Activated T-helper 17 cell treated with anti-CD3 and anti-CD28 coated beads, Interleukin-2, amount 50 U/mL, for 72 hours (primary cell): Measurements from ENCODE around the gene CASZ1. TPM values are rescaled to one million over a fixed set of nuclear protein-coding genes. Genes with fewer than 3 reads are reported as not detected.

ENCODE experiments used
- ATAC-seq: fragments of 150-1000 bp; cut with Tn5 transposase; replicated peaks from 2 replicates; pipeline ENCODE4 v1.10.0; 2021; ENCODE audit warnings: mild to moderate bottlenecking, moderate library complexity
- H3K27ac Mint-ChIP-seq: one replicate; pipeline ENCODE4 v1.8.0; 2022; ENCODE audit warnings: mixed read lengths
- H3K27me3 Mint-ChIP-seq: one replicate; pipeline ENCODE4 v1.8.0; 2022; ENCODE audit warnings: mixed read lengths
- H3K36me3 Mint-ChIP-seq: one replicate; pipeline ENCODE4 v1.8.0; 2022; ENCODE audit warnings: low read depth, mild to moderate bottlenecking, mixed read lengths
- H3K4me1 Mint-ChIP-seq: one replicate; pipeline ENCODE4 v1.8.0; 2022; ENCODE audit warnings: mixed read lengths
- H3K4me3 Mint-ChIP-seq: one replicate; pipeline ENCODE4 v1.8.0; 2022; ENCODE audit warnings: mild to moderate bottlenecking, mixed read lengths
- H3K9me3 Mint-ChIP-seq: one replicate; pipeline ENCODE4 v1.8.0; 2022; ENCODE audit warnings: mixed read lengths
- total RNA-seq, 2 donors: library from RNA; stranded (reverse); gene quantifications; one replicate each; pipeline ENCODE4 v1.2.3, GENCODE V29; 2022

Gene CASZ1
- total RNA-seq, 2 donors from 2014 or later, result 2.6 to 4.3 TPM

DNA sequence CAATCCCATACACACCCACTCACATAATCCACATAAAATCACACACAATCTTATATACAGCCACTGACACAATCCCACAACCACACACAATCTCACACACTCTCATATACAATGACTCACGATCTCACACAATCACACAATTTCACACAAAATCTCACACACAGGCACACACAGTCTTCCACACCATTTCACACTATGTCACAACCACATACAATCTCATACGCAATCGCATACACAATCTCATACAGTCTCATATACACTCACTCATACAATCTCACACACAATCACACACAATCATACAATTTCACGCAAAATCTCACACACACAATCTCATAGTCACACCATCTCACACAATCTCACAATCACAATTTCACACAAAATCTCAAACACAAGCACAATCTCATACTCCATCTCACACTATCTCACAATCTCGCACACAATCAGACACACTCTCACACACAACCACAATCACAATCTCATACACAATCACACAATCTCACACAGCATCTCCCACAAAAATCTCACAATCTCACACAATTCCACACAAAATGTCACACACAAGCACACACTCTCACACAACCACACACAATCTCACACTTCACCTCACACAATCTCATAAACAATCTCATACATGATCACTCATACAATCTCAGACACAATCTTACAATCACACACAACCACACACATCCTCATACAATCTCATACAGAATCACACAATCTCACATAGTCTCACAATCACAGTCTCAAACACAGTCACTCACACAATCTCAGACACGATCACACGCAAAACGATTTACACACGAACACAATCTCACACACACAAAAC lies 18.5 kb downstream of the CASZ1 start:
- no peaks in the 10 kb centered on the region for H3K27me3 Mint-ChIP-seq
- H3K4me1 Mint-ChIP-seq, result no peaks in the 10 kb centered on the region
- H3K27ac Mint-ChIP-seq, result no peak overlapping the region
- no peak for ATAC-seq
- H3K9me3 Mint-ChIP-seq, result no peaks in the 10 kb centered on the region
- no peak overlapping the region for H3K4me3 Mint-ChIP-seq
- no peaks in the 10 kb centered on the region for H3K36me3 Mint-ChIP-seq

DNA sequence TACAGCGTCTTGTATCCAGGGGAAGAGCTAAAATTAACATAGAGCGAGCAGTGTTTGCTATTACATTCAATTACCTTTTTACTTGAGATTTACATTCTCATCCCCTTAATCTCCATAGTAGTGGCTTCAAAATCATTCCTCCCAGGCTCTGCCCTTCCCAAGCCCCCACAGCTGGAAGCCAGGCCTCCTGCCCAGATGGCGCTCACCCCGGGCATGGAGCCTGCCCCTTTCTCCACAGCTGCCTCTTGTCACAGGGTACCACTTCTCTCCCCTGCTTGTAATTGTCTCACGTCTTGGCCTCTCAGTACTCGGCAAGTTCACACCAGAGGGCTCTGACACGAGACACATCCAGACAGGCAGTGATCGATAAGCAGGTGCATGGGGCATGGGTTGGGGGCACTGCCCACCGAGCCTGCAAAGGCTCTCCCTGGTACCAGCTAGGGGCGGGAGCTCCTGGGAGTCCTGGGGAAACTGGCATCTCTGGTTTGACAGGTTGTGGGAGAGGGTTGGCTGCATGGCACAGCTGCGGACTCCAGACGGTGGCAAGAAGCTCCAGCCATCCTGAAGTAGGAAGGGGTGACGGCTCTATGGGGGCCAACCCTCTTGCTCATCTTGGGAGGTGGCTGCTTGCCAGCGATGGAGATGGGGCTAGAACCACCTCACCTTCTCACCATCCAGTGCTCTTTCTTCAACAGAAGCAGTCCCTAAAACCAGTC lies 20.1 kb downstream of the CASZ1 start:
- no peak for ATAC-seq
- Mint-ChIP-seq H3K4me1 (no peaks in the 10 kb centered on the region), H3K27me3 (peaks cover 4% of the 10 kb centered on the region), H3K36me3 (no peaks in the 10 kb centered on the region), H3K4me3 (no peak overlapping the region), H3K27ac (no peak overlapping the region), H3K9me3 (no peaks in the 10 kb centered on the region)

- Mint-ChIP-seq H3K36me3 (no peaks in the 10 kb centered on the region), H3K4me3 (no peak overlapping the region), H3K4me1 (no peaks in the 10 kb centered on the region), H3K9me3 (no peaks in the 10 kb centered on the region), H3K27ac (no peak overlapping the region), H3K27me3 (peaks cover 4% of the 10 kb centered on the region)
- ATAC-seq, result no peak
Observed at GRCh38 chr1:10775763-10776162, 20.7 kb downstream of the CASZ1 start.

- Mint-ChIP-seq H3K27me3 (peaks cover 7% of the 10 kb centered on the region), H3K4me1 (no peaks in the 10 kb centered on the region)
Observed at GRCh38 chr1:10774615-10775310, 21.7 kb downstream of the CASZ1 start.

GRCh38 chr1:10773851-10774614 lies 22.4 kb downstream of the CASZ1 start:
- no peaks in the 10 kb centered on the region for H3K9me3 Mint-ChIP-seq
- peaks cover 7% of the 10 kb centered on the region for H3K27me3 Mint-ChIP-seq
- no peaks in the 10 kb centered on the region for H3K36me3 Mint-ChIP-seq
- ATAC-seq, result no peak
- H3K27ac Mint-ChIP-seq, result no peak overlapping the region
- H3K4me1 Mint-ChIP-seq, result no peaks in the 10 kb centered on the region
- no peak overlapping the region for H3K4me3 Mint-ChIP-seq

More at GRCh38 chr1:10774615-10775310, 21.7 kb downstream of the CASZ1 start:
- ATAC-seq, result no peak
- Mint-ChIP-seq H3K9me3 (no peaks in the 10 kb centered on the region), H3K4me3 (no peak overlapping the region), H3K36me3 (no peaks in the 10 kb centered on the region), H3K27ac (no peak overlapping the region)

GRCh38 chr1:10773376-10773775 lies 23.1 kb downstream of the CASZ1 start:
- H3K9me3 Mint-ChIP-seq, result no peaks in the 10 kb centered on the region

DNA sequence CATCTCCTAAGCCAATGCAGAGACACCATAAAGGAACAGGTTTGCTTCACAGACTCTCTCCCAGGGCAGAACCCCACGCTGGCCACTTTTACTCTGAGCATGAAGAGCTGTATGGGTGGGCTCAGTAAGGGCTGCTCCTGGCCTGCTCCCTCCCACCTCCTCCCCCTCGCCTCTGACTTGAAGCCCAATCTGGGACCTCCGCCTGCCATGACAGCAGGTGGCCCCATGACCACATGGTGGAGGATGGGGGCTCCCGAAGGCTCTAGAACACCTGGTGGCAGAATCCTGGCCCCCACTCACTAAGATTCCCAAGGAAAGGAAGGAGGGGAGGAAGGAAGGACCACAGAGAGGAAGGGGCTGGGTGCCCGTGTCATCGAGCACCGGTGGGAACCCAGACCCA lies 23.7 kb downstream of the CASZ1 start:
- ATAC-seq, result no peak
- Mint-ChIP-seq H3K4me3 (no peak overlapping the region), H3K36me3 (no peaks in the 10 kb centered on the region), H3K4me1 (no peaks in the 10 kb centered on the region), H3K27ac (no peak overlapping the region), H3K27me3 (peaks cover 7% of the 10 kb centered on the region), H3K9me3 (no peaks in the 10 kb centered on the region)

More at GRCh38 chr1:10773376-10773775, 23.1 kb downstream of the CASZ1 start:
- no peak for ATAC-seq
- Mint-ChIP-seq H3K36me3 (no peaks in the 10 kb centered on the region), H3K27ac (no peak overlapping the region), H3K4me1 (no peaks in the 10 kb centered on the region), H3K27me3 (peaks cover 7% of the 10 kb centered on the region), H3K4me3 (no peak overlapping the region)

GRCh38 chr1:10771789-10772188 lies 24.7 kb downstream of the CASZ1 start:
- H3K36me3 Mint-ChIP-seq, result no peaks in the 10 kb centered on the region
- ATAC-seq, result no peak
- no peak overlapping the region for H3K27ac Mint-ChIP-seq
- H3K27me3 Mint-ChIP-seq, result peaks cover 7% of the 10 kb centered on the region
- H3K9me3 Mint-ChIP-seq, result no peaks in the 10 kb centered on the region
- no peaks in the 10 kb centered on the region for H3K4me1 Mint-ChIP-seq
- H3K4me3 Mint-ChIP-seq, result no peak overlapping the region

DNA sequence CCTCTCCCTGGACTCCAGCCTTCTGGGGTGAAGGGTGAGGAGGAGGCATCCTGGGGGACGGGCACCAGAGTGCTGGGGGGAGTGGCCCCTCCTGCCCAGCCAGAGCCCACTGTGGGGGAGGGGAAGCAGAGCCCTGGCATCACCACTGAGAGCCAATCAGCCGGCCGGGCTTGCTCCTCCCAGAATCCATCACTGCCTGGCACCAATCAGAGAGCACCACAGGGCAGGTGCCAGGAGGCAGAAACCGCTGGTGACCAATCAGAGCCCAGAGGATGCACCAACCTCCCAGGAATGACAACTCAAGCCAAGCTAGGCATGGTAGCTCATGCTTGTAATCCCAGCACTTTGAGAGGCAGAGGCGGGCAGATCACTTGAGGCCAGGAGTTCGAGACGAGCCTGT lies 27.9 kb downstream of the CASZ1 start:
- H3K27ac Mint-ChIP-seq, result no peak overlapping the region
- no peak for ATAC-seq

GRCh38 chr1:10767282-10767681 lies 29.2 kb downstream of the CASZ1 start:
- H3K4me1 Mint-ChIP-seq, result no peaks in the 10 kb centered on the region
- no peaks in the 10 kb centered on the region for H3K36me3 Mint-ChIP-seq
- ATAC-seq, result no peak
- H3K9me3 Mint-ChIP-seq, result no peaks in the 10 kb centered on the region
- no peak overlapping the region for H3K27ac Mint-ChIP-seq
- peaks cover 7% of the 10 kb centered on the region for H3K27me3 Mint-ChIP-seq
- H3K4me3 Mint-ChIP-seq, result no peak overlapping the region

More for the DNA sequence above, 27.9 kb downstream of the CASZ1 start:
- Mint-ChIP-seq H3K36me3 (no peaks in the 10 kb centered on the region), H3K9me3 (no peaks in the 10 kb centered on the region), H3K4me1 (no peaks in the 10 kb centered on the region), H3K4me3 (no peak overlapping the region), H3K27me3 (peaks cover 7% of the 10 kb centered on the region)

DNA sequence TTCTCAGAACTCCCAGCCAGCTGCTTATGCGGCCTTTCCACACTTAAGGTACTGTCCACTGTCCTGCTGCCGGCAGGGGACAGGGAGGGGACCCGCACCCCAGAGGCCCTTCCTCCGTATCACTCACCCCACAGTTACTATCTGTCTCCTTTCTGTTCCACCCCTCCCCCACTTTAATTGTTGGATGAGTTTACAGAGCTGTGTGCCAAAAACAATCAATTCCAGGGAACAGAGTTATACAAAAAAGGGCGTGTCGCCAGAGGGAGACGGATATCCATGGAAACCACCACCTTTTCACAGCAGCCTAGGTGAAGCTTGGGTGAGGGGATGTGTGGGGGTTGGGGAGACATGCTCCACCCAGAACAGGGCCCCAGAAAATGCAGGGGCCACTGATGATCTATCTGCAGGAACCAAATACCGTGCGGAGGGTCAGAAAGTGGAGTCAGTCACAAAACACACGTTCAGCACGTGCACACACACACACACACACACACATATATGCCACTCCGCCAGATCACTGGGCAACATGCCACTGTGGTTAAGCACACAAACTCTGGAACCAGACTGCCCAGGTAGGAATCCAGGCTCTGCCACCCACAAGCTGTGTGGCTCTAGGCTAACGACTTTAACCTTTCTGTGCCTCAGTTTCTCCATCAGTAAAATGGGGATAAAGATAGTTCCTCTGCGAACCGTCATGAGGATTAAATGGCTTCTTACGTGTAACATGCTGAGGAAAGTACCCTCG lies 30.5 kb downstream of the CASZ1 start:
- H3K36me3 Mint-ChIP-seq, result no peaks in the 10 kb centered on the region
- H3K27ac Mint-ChIP-seq, result no peak overlapping the region

DNA sequence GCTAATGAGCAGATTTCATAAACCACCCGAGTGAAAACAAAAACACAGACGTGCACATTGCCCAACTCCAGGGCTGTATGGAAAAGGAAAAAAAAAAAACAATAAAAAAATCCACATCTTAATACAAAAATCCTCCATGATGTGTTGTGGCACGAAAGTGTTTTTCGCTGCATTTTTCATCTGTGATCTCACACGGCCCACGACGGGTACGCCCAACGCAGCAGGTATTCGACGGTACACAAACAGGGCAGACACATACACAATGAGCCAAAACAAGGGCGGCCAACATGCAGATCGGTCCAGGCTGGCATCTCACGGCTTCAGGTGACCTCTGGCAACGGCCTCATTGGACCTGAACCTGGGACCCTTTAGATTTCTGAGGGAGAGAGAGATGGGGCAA lies 31.1 kb downstream of the CASZ1 start:
- Mint-ChIP-seq H3K4me3 (no peak overlapping the region), H3K27me3 (peaks cover 3% of the 10 kb centered on the region), H3K4me1 (no peaks in the 10 kb centered on the region), H3K36me3 (no peaks in the 10 kb centered on the region), H3K9me3 (no peaks in the 10 kb centered on the region), H3K27ac (no peak overlapping the region)
- ATAC-seq, result no peak

More for the DNA sequence above, 30.5 kb downstream of the CASZ1 start:
- Mint-ChIP-seq H3K9me3 (no peaks in the 10 kb centered on the region), H3K4me3 (no peak overlapping the region), H3K4me1 (no peaks in the 10 kb centered on the region), H3K27me3 (peaks cover 3% of the 10 kb centered on the region)
- ATAC-seq, result no peak

GRCh38 chr1:10764296-10764798 lies 32.1 kb downstream of the CASZ1 start:
- no peaks in the 10 kb centered on the region for H3K27me3 Mint-ChIP-seq
- H3K4me3 Mint-ChIP-seq, result no peak overlapping the region
- no peak for ATAC-seq
- H3K27ac Mint-ChIP-seq, result no peak overlapping the region
- no peaks in the 10 kb centered on the region for H3K36me3 Mint-ChIP-seq
- H3K4me1 Mint-ChIP-seq, result no peaks in the 10 kb centered on the region
- H3K9me3 Mint-ChIP-seq, result no peaks in the 10 kb centered on the region
